Retinal pigment epithelial cell (primary cell): ENCODE results near the gene NRIP2.
A peak's percentile ranks its signal among the peaks of the same experiment; 100 is the strongest.

Source experiments
- DNase-seq: peaks from one replicate; pipeline ENCODE4 v3.0.0-alpha.2; 2010; ENCODE audit warnings: low read depth
- H3K4me3 ChIP-seq: 2 replicates; pipeline ENCODE4 v1.5.1; 2011; ENCODE audit warnings: mild to moderate bottlenecking, low read length, control low read depth, moderate library complexity
- CTCF ChIP-seq: conservative IDR thresholded peaks from 2 replicates; pipeline ENCODE4 v1.5.1; 2011; ENCODE audit warnings: low read depth, low read length, control low read depth, inconsistent platforms

NRIP2 gene

GRCh38 chr12:2795291-2796186 is 39.3 kb downstream of the NRIP2 start:
- peak overlapping the region; percentile 89 for H3K4me3 ChIP-seq
- TF ChIP-seq CTCF, result no peak
- DNase-seq, result no peak

GRCh38 chr12:2794736-2795289 is 40.0 kb downstream of the NRIP2 start, which contains the start of gene FKBP4:
Gene FKBP4 (plus strand): TSS chr12:2794970. CDS start chr12:2795140, 170 bp downstream.
- no peak for DNase-seq
- TF ChIP-seq CTCF, result no peak
- H3K4me3 ChIP-seq, result peak within 1 kb of the TSS; percentile 89

GRCh38 chr12:2794191-2794735 is 40.6 kb downstream of the NRIP2 start:
- TF ChIP-seq CTCF, result no peak
- DNase-seq, result no peak
- peak overlapping the region; percentile 51 for H3K4me3 ChIP-seq

- no peak for TF ChIP-seq CTCF
- DNase-seq, result no peak
- H3K4me3 ChIP-seq, result no peak overlapping the region
Measured at GRCh38 chr12:2793561-2793960, 41.3 kb downstream of the NRIP2 start.

GRCh38 chr12:2792671-2793500 is 41.9 kb downstream of the NRIP2 start:
- DNase-seq, result no peak
- TF ChIP-seq CTCF, result no peak
- no peak overlapping the region for H3K4me3 ChIP-seq

GRCh38 chr12:2791089-2791488 is 43.7 kb downstream of the NRIP2 start:
- DNase-seq, result no peak
- H3K4me3 ChIP-seq, result no peak overlapping the region
- TF ChIP-seq CTCF, result no peak
